Iris pigment epithelial cell (primary cell): ENCODE results near the gene SET.

ENCODE experiments used
- DNase-seq: peaks from one replicate; pipeline ENCODE4 v3.0.0-alpha.2; 2011; ENCODE audit warnings: low read depth

SET gene

DNA sequence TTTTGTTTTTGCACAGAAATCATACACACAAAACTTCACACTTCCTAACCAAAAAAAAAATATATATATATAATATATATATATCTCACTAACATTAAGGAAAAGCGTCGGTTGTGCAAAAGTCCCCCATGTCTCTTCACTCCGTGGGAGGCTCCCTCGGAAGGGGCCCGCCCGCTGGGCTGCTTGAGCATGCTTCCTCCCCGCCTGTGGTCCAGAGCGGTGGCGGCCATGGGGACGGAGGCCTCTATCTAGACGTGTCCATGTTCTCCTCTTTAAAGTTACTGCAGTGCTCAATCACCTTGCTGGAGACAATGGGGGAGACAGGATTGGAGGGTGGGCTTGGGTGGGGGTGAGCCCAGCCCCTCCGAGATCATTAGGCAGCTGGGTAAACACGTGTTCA lies 42.1 kb downstream of the SET start:
- no peak for DNase-seq

DNA sequence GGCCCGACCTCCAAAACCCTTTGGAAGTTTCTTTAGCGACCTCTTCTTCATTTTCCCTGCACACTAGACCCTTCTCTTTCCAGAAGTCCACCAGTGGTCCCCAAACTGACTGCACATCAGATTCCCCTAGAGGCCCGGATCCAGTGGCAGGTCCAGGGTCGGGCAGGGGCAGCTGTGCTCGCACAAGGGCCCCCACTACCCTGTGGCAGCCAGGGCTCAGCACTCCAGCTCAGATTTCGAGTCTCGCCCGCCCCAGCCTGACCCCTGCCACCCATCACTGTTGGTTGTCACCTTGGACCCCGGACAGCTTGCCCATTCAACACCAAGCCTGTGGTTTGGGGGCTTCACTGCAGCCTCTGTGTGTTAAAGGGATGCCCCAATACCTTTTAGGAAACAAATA lies 42.7 kb downstream of the SET start:
- no peak for DNase-seq

DNA sequence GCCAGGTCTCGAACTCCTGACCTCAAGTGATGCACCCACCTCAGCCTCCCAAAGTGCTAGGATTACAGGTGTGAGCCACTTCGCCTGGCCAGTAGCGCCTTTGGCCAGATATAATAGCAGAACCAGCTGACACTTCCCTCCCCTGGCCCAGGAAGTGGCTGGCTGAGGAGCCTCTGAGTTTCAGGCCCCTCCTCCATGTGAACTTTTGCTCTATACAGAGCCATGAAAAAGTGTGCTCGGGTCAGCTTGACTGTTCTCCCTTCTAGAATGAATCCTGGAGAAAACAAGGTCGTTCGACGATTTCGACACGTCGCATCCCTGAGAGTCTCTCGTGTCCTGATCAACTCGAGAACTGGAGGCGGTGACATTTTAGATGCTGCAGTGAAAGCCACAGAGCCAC lies 43.6 kb downstream of the SET start:
- no peak for DNase-seq

DNA sequence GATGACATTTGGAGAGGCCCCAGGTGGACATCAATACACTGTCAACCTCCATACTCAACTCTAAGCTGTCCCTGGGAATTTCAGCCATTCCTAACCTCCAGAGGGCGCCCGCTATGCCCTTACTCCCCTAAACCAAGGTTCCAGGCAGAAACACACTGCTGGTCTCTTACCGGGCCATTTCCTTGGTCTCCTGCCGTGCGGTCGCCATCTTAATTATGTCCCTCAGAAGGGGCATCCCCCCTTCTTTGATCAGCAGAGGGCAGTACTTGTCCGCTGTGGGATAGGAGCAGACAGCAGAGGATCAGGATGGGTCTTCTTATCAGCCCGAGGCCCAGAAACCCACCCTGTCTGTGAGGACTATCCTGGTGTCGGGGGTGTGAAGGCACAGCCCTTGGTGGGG lies 44.2 kb downstream of the SET start:
- peak; percentile 85 for DNase-seq

DNA sequence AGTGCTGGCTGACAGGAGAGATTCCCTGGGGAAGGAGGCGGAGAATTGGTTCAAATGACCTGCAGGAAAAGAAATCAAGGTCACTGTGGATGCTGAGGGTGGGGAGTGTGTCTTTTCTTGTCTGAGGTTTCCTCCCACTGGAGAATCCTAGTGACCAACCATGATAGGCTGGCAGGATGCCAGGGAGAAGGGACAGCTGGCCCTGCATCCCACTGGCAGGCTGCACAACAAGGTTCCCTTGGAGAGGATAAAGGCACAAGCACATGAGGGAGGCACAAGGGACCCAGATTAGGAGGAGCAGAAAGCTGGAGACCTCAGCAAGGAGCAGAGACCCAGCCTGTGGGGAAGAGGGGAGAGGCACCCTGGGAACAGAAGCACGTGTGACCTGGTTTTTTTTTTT lies 46.4 kb downstream of the SET start:
- DNase-seq = no peak

DNA sequence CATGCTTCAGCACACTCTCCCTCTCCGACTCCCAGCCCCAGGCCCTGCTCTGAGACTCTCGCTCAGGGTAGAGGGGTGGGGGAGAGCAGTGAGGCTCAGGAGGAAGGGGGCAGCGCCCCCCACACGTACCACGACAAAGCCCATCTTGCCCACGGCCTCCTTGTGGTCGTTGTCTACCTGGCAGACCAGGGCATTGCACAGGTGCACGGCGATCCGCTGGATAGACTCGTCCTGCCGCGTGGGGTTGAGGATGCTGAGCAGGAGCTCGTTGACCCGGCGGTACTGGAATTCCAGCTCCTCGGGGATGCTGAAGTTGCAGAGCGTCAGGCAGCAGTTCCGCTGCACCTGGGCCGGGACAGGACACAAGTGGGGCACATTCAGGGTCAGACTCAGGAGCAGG lies 53.4 kb downstream of the SET start:
- DNase-seq = no peak

DNA sequence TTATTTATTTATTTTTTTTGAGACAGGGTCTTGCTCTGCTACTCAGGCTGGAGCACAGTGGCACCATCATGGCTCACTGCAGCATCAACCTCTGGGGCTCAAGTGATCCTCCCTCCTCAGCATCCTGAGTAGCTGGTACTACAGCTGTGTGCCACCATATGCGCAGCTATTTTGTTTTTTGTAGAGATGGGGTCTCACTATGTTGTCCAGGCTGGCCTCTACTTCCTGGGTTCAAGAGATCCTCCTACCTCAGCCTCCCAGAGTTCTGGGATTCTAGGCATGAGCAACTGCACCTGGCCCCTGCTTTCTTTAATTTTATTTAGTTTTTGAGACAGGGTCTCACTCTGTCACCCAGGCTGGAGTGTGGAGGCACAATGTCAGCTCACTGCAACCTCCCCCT lies 54.4 kb downstream of the SET start:
- no peak for DNase-seq
